Activated CD4-positive, alpha-beta T cell treated with anti-CD3 and anti-CD28 coated beads for 24 hours (primary cell): ENCODE measurements around the gene HNRNPC.

Experiments used
- DNase-seq, 2 donors: peaks; one replicate each; pipeline ENCODE4 v3.0.0-alpha.2; 2020; ENCODE audit warnings: low read depth in 2 of 2

Gene HNRNPC

GRCh38 chr14:21211509-21211908, 57.7 kb downstream of the HNRNPC start:
- DNase-seq = no peak

- no peak for DNase-seq
Observed at GRCh38 chr14:21210023-21210422, 59.2 kb downstream of the HNRNPC start.

- no peak for DNase-seq
Observed at GRCh38 chr14:21209185-21209584, 60.1 kb downstream of the HNRNPC start.

- DNase-seq = no peak
Observed at GRCh38 chr14:21208554-21208953, 60.7 kb downstream of the HNRNPC start.

- no peak for DNase-seq
Observed at GRCh38 chr14:21206753-21207684, 62.2 kb downstream of the HNRNPC start.

GRCh38 chr14:21205678-21206581, 63.3 kb downstream of the HNRNPC start:
- no peak for DNase-seq

- no peak for DNase-seq
Observed at GRCh38 chr14:21205026-21205677, 64.1 kb downstream of the HNRNPC start.

GRCh38 chr14:21204167-21205025, 64.8 kb downstream of the HNRNPC start:
- no peak for DNase-seq

GRCh38 chr14:21203470-21204166, 65.6 kb downstream of the HNRNPC start:
- no peak for DNase-seq

GRCh38 chr14:21202463-21203358, 66.5 kb downstream of the HNRNPC start:
- DNase-seq = no peak

- DNase-seq = no peak
Observed at GRCh38 chr14:21201732-21202462, 67.3 kb downstream of the HNRNPC start.

GRCh38 chr14:21200752-21201461, 68.3 kb downstream of the HNRNPC start:
- no peak for DNase-seq

- no peak for DNase-seq
Observed at GRCh38 chr14:21199611-21200560, 69.4 kb downstream of the HNRNPC start.

GRCh38 chr14:21197418-21198205, 71.6 kb downstream of the HNRNPC start:
- DNase-seq = no peak

- DNase-seq = no peak
Observed at GRCh38 chr14:21194597-21194996, 74.6 kb downstream of the HNRNPC start.
